PC-9 (cell line): ENCODE results near the gene THADA.
"Not testable (repeated sequence)": the region's sequence is repeated elsewhere in the genome, so short reads cannot be mapped to it uniquely, and the experiment has no call there.

Experiments
- EZH2 ChIP-seq: fragments of 200-600 bp; sonication (generic); IDR thresholded peaks from 2 replicates; pipeline ENCODE4 v1.8.0; 2017; ENCODE audit warnings: antibody characterized with exemption, low read depth
- TF ChIP-seq, protein P1 (sequence below): fragments of 200-600 bp; sonication (generic); conservative IDR thresholded peaks from 2 replicates; pipeline ENCODE4 v1.6.1; 2017; ENCODE audit warnings: mixed run types, antibody characterized with exemption, mild to moderate bottlenecking, moderate library complexity

DNA sequence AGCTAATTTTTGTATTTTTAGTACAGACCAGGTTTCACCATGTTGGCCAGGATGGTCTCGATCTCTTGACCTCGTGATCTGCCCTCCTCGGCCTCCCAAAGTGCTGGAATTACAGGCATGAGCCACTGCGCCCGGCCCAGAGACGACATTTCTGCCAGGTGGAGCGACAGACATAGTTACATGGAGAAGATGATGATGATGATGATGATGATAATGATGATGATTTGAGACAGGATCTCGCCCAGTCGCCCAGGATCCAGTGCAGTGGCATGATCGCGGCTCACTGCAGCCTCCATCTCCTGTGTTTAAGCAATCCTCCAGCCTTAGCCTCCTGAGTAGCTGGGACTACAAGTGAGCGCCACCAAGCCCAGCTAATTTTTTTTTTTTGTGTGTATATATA is 40.3 kb upstream of the THADA start:
- not testable (repeated sequence) for TF ChIP-seq EZH2
- TF ChIP-seq, protein P1, sequence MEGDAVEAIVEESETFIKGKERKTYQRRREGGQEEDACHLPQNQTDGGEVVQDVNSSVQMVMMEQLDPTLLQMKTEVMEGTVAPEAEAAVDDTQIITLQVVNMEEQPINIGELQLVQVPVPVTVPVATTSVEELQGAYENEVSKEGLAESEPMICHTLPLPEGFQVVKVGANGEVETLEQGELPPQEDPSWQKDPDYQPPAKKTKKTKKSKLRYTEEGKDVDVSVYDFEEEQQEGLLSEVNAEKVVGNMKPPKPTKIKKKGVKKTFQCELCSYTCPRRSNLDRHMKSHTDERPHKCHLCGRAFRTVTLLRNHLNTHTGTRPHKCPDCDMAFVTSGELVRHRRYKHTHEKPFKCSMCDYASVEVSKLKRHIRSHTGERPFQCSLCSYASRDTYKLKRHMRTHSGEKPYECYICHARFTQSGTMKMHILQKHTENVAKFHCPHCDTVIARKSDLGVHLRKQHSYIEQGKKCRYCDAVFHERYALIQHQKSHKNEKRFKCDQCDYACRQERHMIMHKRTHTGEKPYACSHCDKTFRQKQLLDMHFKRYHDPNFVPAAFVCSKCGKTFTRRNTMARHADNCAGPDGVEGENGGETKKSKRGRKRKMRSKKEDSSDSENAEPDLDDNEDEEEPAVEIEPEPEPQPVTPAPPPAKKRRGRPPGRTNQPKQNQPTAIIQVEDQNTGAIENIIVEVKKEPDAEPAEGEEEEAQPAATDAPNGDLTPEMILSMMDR: not testable (repeated sequence)
